Sigmoid colon (tissue), 7 donors: Measurements from ENCODE around the gene GSC. TPM values are rescaled to one million over a fixed set of nuclear protein-coding genes. Genes with fewer than 3 reads are reported as not detected.

Experiments
- DNase-seq: peaks from one replicate; pipeline ENCODE4 v3.0.0-alpha.2; 2019
- H3K27ac ChIP-seq, 4 donors: fragments of 200-600 bp; sonication (generic); one replicate each; pipeline ENCODE4 v1.5.1; 2016 to 2019; ENCODE audit warnings: mild to moderate bottlenecking in 1 of 4
- H3K27me3 ChIP-seq, 3 donors: fragments of 200-600 bp; sonication (generic); one replicate each; pipeline ENCODE4 v1.5.1; 2019; ENCODE audit warnings: mild to moderate bottlenecking in 1 of 3
- H3K36me3 ChIP-seq, 4 donors: fragments of 200-600 bp; sonication (generic); one replicate each; pipeline ENCODE4 v1.5.1; 2016 to 2019
- H3K4me1 ChIP-seq, 4 donors: fragments of 200-600 bp; sonication (generic); one replicate each; pipeline ENCODE4 v1.5.1; 2017 to 2019
- H3K4me3 ChIP-seq, 4 donors: fragments of 200-600 bp; sonication (generic); one replicate each; pipeline ENCODE4 v1.5.1; 2017 to 2019; ENCODE audit warnings: mild to moderate bottlenecking in 2 of 4, moderate library complexity in 1 of 4
- H3K9me3 ChIP-seq, 4 donors: fragments of 200-600 bp in 3 of 4; sonication (generic) in 3 of 4; one replicate each; pipeline versions ENCODE4 v1.5.1 to v1.6.1; 2013 to 2019
- EP300 ChIP-seq, 4 donors: sonication (generic); formaldehyde crosslinking; IDR thresholded peaks; one replicate each; pipeline ENCODE4 v1.6.1; 2017; ENCODE audit warnings: antibody characterized with exemption in 4 of 4
- POLR2A ChIP-seq, 2 donors: fragments of 450-650 bp; IDR thresholded peaks; one replicate each; pipeline ENCODE4 v1.6.1; 2016; ENCODE audit warnings: antibody characterized with exemption in 2 of 2, mild to moderate bottlenecking in 2 of 2, moderate library complexity in 2 of 2
- POLR2AphosphoS5 ChIP-seq, 4 donors: sonication (generic); formaldehyde crosslinking; IDR thresholded peaks; one replicate each; pipeline ENCODE4 v1.6.1; 2017; ENCODE audit warnings: antibody characterized with exemption in 4 of 4
- WGBS, 2 donors: extraction: QIAGEN DNeasy Blood & Tissue Kit; methylation state at CpG; one replicate each; pipeline ENCODE4 v1.1.7; 2013; 5-methylcytosine and 5-hydroxymethylcytosine counted together
- intact Hi-C: fragments of 100-400 bp; cut with DNase I; formaldehyde crosslinking; loops from one replicate; pipeline ENCODE4 v1.15.1; 2023
- polyA plus RNA-seq, 3 donors: library from polyadenylated mRNA; stranded (reverse); fragments of 200-250 nt; gene quantifications; one replicate each; pipeline ENCODE4 v1.2.3, GENCODE V29; 2013
- total RNA-seq, 4 donors: library from RNA; depleted of rRNA; stranded (reverse); fragments of >200 nt; gene quantifications; one replicate each; pipeline ENCODE4 v1.1.0, GENCODE V29; 2016
- TF ChIP-seq, protein P1 (sequence below), 4 experiments: fragments of 450-650 bp in 3 of 4; fragments of 200-600 bp in 1 of 4; IDR thresholded peaks; one replicate each; pipeline ENCODE4 v1.5.1; 2016 to 2019; ENCODE audit warnings: antibody characterized with exemption in 4 of 4, mild to moderate bottlenecking in 3 of 4, moderate library complexity in 2 of 4
- donor health status: healthy with polysubstance abuse.
- donor health status: Bipolar disorder and iron deficiency.
- donor health status: healthy.

Gene GSC
- total and polyA plus RNA-seq, 7 donors, result 0.07 to 7.5 (median 0.41) TPM; not detected in 2

DNA sequence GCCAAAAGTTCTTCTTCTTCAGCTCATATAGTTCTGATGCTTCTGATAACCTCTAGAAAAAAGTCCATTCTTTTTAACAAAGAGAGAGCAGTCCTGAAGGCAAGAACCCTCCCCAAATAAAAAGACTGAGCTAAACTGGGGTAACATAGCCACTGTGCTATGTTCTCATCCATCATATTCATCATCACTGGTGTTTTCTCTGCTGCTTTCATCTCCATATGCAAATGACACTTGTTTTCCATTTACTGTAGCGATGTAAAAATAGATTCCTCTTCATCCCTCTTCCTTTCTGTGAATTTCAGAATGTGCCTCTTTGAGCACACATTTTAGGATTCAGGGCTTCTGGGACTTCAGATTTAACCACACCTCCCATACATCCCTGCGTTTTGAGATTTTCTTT lies 44.9 kb downstream of the GSC start:
- Histone ChIP-seq H3K4me1 (no peaks in the 10 kb centered on the region), H3K27me3 (no peaks in the 10 kb centered on the region), H3K36me3 (no peaks in the 10 kb centered on the region), H3K4me3 (no peak overlapping the region), H3K27ac (no peak overlapping the region), H3K9me3 (no peaks in the 10 kb centered on the region)
- 72 to 77% methylated on average over 2 of the region's 2 CpGs for WGBS, 2 donors
- no peak for DNase-seq
- TF ChIP-seq POLR2A (IDR thresholded peaks at IDR 0.05) (no peak), EP300 (IDR thresholded peaks at IDR 0.05) (no peak), POLR2AphosphoS5 (IDR thresholded peaks at IDR 0.05) (no peak)
- TF ChIP-seq, protein P1, sequence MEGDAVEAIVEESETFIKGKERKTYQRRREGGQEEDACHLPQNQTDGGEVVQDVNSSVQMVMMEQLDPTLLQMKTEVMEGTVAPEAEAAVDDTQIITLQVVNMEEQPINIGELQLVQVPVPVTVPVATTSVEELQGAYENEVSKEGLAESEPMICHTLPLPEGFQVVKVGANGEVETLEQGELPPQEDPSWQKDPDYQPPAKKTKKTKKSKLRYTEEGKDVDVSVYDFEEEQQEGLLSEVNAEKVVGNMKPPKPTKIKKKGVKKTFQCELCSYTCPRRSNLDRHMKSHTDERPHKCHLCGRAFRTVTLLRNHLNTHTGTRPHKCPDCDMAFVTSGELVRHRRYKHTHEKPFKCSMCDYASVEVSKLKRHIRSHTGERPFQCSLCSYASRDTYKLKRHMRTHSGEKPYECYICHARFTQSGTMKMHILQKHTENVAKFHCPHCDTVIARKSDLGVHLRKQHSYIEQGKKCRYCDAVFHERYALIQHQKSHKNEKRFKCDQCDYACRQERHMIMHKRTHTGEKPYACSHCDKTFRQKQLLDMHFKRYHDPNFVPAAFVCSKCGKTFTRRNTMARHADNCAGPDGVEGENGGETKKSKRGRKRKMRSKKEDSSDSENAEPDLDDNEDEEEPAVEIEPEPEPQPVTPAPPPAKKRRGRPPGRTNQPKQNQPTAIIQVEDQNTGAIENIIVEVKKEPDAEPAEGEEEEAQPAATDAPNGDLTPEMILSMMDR (IDR thresholded peaks at IDR 0.05), result no peak
- intact Hi-C loops, result no loop called here

DNA sequence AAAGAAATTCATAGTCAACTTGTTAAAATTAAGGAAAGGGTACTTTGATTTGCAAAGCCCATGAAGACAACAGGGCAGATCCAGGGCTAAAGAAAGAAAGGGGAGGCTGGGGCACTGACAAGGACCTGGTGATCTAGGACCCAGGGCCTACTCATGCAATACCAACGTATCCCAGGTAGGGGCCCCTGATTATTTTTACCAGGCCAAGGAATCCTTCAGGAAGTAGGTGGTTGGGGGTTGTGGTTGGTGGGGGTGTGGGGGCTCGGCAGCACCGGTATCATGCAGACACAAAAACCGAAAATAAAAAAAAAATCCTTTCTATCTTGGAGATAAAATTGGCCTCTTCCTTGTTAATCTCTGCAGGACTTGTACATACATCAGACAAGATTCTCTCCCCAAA lies 47.5 kb downstream of the GSC start:
- H3K4me1 ChIP-seq, result no peaks in the 10 kb centered on the region
- intact Hi-C loops, result no loop called here
- no peaks in the 10 kb centered on the region for H3K36me3 ChIP-seq
- no peaks in the 10 kb centered on the region for H3K9me3 ChIP-seq
- no peak overlapping the region for H3K4me3 ChIP-seq
- H3K27me3 ChIP-seq, result no peaks in the 10 kb centered on the region
- 46 to 73% methylated on average over 4 of the region's 4 CpGs for WGBS, 2 donors
- DNase-seq, result no peak
- H3K27ac ChIP-seq, result no peak overlapping the region
- TF ChIP-seq, protein P1 (IDR thresholded peaks at IDR 0.05), result no peak
- no peak for TF ChIP-seq POLR2A (IDR thresholded peaks at IDR 0.05)
- TF ChIP-seq EP300 (IDR thresholded peaks at IDR 0.05), result no peak
- no peak for TF ChIP-seq POLR2AphosphoS5 (IDR thresholded peaks at IDR 0.05)

Other genes with a start within 250 kb of the GSC start
- not detected for gene SERPINA4, start 208.7 kb downstream of the GSC start, total RNA-seq
- gene SERPINA4, start 208.7 kb downstream of the GSC start, polyA plus RNA-seq, result not detected
- gene SERPINA5, start 188.7 kb downstream of the GSC start, total RNA-seq, result 1 to 10 TPM; 1.4 to 9.3 (median 3.3) TPM
- 1 to 10 TPM in 1 of 3 donors, under 1 TPM in 1, not detected in 1; 0.69 to 4.5 TPM for gene SERPINA5, start 188.7 kb downstream of the GSC start, polyA plus RNA-seq
- 100 to 1,000 TPM in 1 of 4 donors, 10 to 100 TPM in 3; 80.9 to 233 (median 97.9) TPM for gene SERPINA3, start 157.7 kb downstream of the GSC start, total RNA-seq
- gene SERPINA3, start 157.7 kb downstream of the GSC start, polyA plus RNA-seq, result 10 to 100 TPM in 2 of 3 donors, 1 to 10 TPM in 1; 2.3 to 94.5 (median 59.5) TPM